Chondrocyte (in vitro differentiated cells): Measurements from ENCODE around the gene PLXNA4. TPM values are rescaled to one million over a fixed set of nuclear protein-coding genes. Genes with fewer than 3 reads are reported as not detected.

Experiments
- DNase-seq: peaks from one replicate; pipeline ENCODE4 v3.0.0; 2021; ENCODE audit warnings: mixed read lengths, low spot score
- H3K27ac Mint-ChIP-seq: one replicate; pipeline ENCODE4 v1.8.0; 2021; ENCODE audit warnings: mild to moderate bottlenecking, moderate library complexity, mixed read lengths; ENCODE audit not compliant: unreplicated experiment
- H3K27me3 Mint-ChIP-seq: 2 replicates; pipeline ENCODE4 v1.8.0; 2021; ENCODE audit warnings: low read depth, mixed read lengths
- H3K36me3 Mint-ChIP-seq: 2 replicates; pipeline ENCODE4 v1.8.0; 2021; ENCODE audit warnings: low read depth, mixed read lengths
- H3K4me1 Mint-ChIP-seq: 2 replicates; pipeline ENCODE4 v1.8.0; 2021; ENCODE audit warnings: low read depth, mild to moderate bottlenecking, mixed read lengths
- H3K4me3 Mint-ChIP-seq: one replicate; pipeline ENCODE4 v1.8.0; 2021; ENCODE audit warnings: mild to moderate bottlenecking, moderate library complexity, mixed read lengths; ENCODE audit not compliant: unreplicated experiment
- H3K9me3 Mint-ChIP-seq: 2 replicates; pipeline ENCODE4 v1.8.0; 2021; ENCODE audit warnings: low read depth, mixed read lengths
- CTCF ChIP-seq: fragments of 200-600 bp; sonication (generic); IDR thresholded peaks from 2 replicates; pipeline ENCODE4 v1.5.0; 2021; ENCODE audit warnings: antibody characterized with exemption, mild to moderate bottlenecking, moderate library complexity
- total RNA-seq: library from RNA; stranded (reverse); gene quantifications from 3 replicates; pipeline ENCODE4 v1.2.1, GENCODE V29; 2021

Gene PLXNA4
- total RNA-seq, 1 donor from 2014 or later = 11.3 TPM

GRCh38 chr7:132350741-132351140, 225.5 kb downstream of the PLXNA4 start:
- H3K4me1 Mint-ChIP-seq = peaks cover 12% of the 10 kb centered on the region
- TF ChIP-seq CTCF = no peak

GRCh38 chr7:132349075-132349474, 227.2 kb downstream of the PLXNA4 start:
- no peaks in the 10 kb centered on the region for H3K9me3 Mint-ChIP-seq
- H3K36me3 Mint-ChIP-seq = no peaks in the 10 kb centered on the region
- H3K4me1 Mint-ChIP-seq = peaks cover 12% of the 10 kb centered on the region
- no peaks in the 10 kb centered on the region for H3K27me3 Mint-ChIP-seq
- no peak for TF ChIP-seq CTCF
- no peak overlapping the region for H3K4me3 Mint-ChIP-seq
- no peak overlapping the region for H3K27ac Mint-ChIP-seq
- no peak for DNase-seq

More at GRCh38 chr7:132350741-132351140, 225.5 kb downstream of the PLXNA4 start:
- Mint-ChIP-seq H3K27ac (no peak overlapping the region), H3K4me3 (no peak overlapping the region), H3K9me3 (no peaks in the 10 kb centered on the region), H3K27me3 (no peaks in the 10 kb centered on the region), H3K36me3 (no peaks in the 10 kb centered on the region)
- DNase-seq = no peak

- Mint-ChIP-seq H3K36me3 (no peaks in the 10 kb centered on the region), H3K9me3 (no peaks in the 10 kb centered on the region), H3K27ac (no peak overlapping the region), H3K4me1 (peaks cover 12% of the 10 kb centered on the region), H3K4me3 (no peak overlapping the region), H3K27me3 (no peaks in the 10 kb centered on the region)
- DNase-seq = no peak
- no peak for TF ChIP-seq CTCF
These were observed 227.9 kb downstream of the PLXNA4 start for GRCh38 chr7:132348341-132348740.

- no peak overlapping the region for H3K4me3 Mint-ChIP-seq
- TF ChIP-seq CTCF = no peak
- peaks cover 9% of the 10 kb centered on the region for H3K4me1 Mint-ChIP-seq
- H3K36me3 Mint-ChIP-seq = no peaks in the 10 kb centered on the region
- no peaks in the 10 kb centered on the region for H3K27me3 Mint-ChIP-seq
- H3K9me3 Mint-ChIP-seq = no peaks in the 10 kb centered on the region
- no peak for DNase-seq
- H3K27ac Mint-ChIP-seq = no peak overlapping the region
These were observed 228.4 kb downstream of the PLXNA4 start for GRCh38 chr7:132347858-132348257.

GRCh38 chr7:132347123-132347522, 229.1 kb downstream of the PLXNA4 start:
- no peaks in the 10 kb centered on the region for H3K27me3 Mint-ChIP-seq
- no peak overlapping the region for H3K27ac Mint-ChIP-seq
- no peaks in the 10 kb centered on the region for H3K36me3 Mint-ChIP-seq
- no peak for TF ChIP-seq CTCF
- DNase-seq = no peak
- H3K4me1 Mint-ChIP-seq = peaks cover 2% of the 10 kb centered on the region
- H3K9me3 Mint-ChIP-seq = no peaks in the 10 kb centered on the region
- no peak overlapping the region for H3K4me3 Mint-ChIP-seq
